Endothelial cell of umbilical vein (primary cell): ENCODE results near the gene ALDOC. TPM values are rescaled to one million over a fixed set of nuclear protein-coding genes. Genes with fewer than 3 reads are reported as not detected.

Experiments used
- BruUV-seq: library from RNA; stranded (reverse); fragments of 400-500 nt; replicated peaks from 2 replicates; lab custom pipeline; 2021; lab: Mats Ljungman, UMichigan
- CTCF ChIA-PET: fragments of 300-600, 350-600 bp; sonication (Branson Sonifier 250); formaldehyde crosslinking; loops from one replicate; lab custom pipeline; 2021; ENCODE audit warnings: antibody characterized with exemption, inconsistent platforms; lab: Charles Lee
- POLR2A ChIA-PET: fragments of 300-600, 350-600 bp; sonication (Branson Sonifier 250); formaldehyde crosslinking; loops from one replicate; lab custom pipeline; 2021; ENCODE audit warnings: antibody characterized with exemption, inconsistent platforms; lab: Charles Lee
- DNase-seq: peaks from one replicate; pipeline ENCODE4 v3.0.0-alpha.2; 2011; ENCODE audit warnings: low read depth, low spot score
- FAIRE-seq: peaks from 2 replicates; lab custom pipeline; 2011; peaks lifted over from hg19 to GRCh38; lab: Jason Lieb, UNC
- H2AFZ ChIP-seq: 2 replicates; pipeline ENCODE4 v1.6.0; 2012; ENCODE audit warnings: low read depth, low read length, control low read depth, inconsistent platforms
- H3K27ac ChIP-seq: 2 replicates; pipeline ENCODE4 v1.5.1; 2011; ENCODE audit warnings: low read depth, mild to moderate bottlenecking, control low read depth, low read length, moderate library complexity; ENCODE audit not compliant: insufficient read depth
- H3K27me3 ChIP-seq, 2 experiments: 2 replicates each; pipeline versions ENCODE4 v1.6.0 to v1.6.1; 2011; ENCODE audit warnings: low read length in 2 of 2, mixed read lengths in 1 of 2; ENCODE audit not compliant: control insufficient read depth in 2 of 2, insufficient read depth in 2 of 2
- H3K36me3 ChIP-seq, 2 experiments: 2 replicates in 1 of 2; 3 replicates in 1 of 2; pipeline ENCODE4 v1.5.1; 2011; ENCODE audit warnings: low read length in 2 of 2, mild to moderate bottlenecking in 1 of 2, moderate library complexity in 1 of 2; ENCODE audit not compliant: control insufficient read depth in 2 of 2, insufficient read depth in 2 of 2; ENCODE audit errors: extremely low read depth in 1 of 2
- H3K4me1 ChIP-seq: 3 replicates; pipeline ENCODE4 v1.5.1; 2011; ENCODE audit warnings: mild to moderate bottlenecking, low read length; ENCODE audit not compliant: control insufficient read depth, insufficient read depth; ENCODE audit errors: extremely low read depth
- H3K4me2 ChIP-seq: 2 replicates; pipeline ENCODE4 v1.6.1; 2011; ENCODE audit warnings: low read length, control low read depth, mixed read lengths; ENCODE audit not compliant: insufficient read depth
- H3K4me3 ChIP-seq, 3 experiments: fragments of 200-600 bp in 1 of 3; sonication (generic), shearing (Covaris generic) in 1 of 3; replicated peaks in 1 of 3; 2 replicates each; pipeline ENCODE4 v1.5.1; 2011 to 2016; ENCODE audit warnings: control low read depth in 3 of 3, low read length in 3 of 3, mild to moderate bottlenecking in 2 of 3, inconsistent platforms in 1 of 3, low read depth in 1 of 3, moderate library complexity in 1 of 3; ENCODE audit not compliant: insufficient read depth in 1 of 3
- H3K79me2 ChIP-seq: 2 replicates; pipeline ENCODE4 v1.6.0; 2012; ENCODE audit warnings: low read length, inconsistent platforms; ENCODE audit not compliant: control insufficient read depth, insufficient read depth
- H3K9ac ChIP-seq: replicated peaks from 2 replicates; pipeline ENCODE3; 2011; ENCODE audit warnings: low read length, control low read depth; ENCODE audit not compliant: insufficient read depth; ENCODE audit errors: extremely low read depth
- H3K9me1 ChIP-seq: replicated peaks from 3 replicates; pipeline ENCODE4 v1.6.0; 2011; ENCODE audit warnings: mild to moderate bottlenecking, low read length; ENCODE audit not compliant: control insufficient read depth, insufficient read depth; ENCODE audit errors: extremely low read depth
- H3K9me3 ChIP-seq: replicated peaks from 2 replicates; pipeline ENCODE4 v1.5.1; 2012; ENCODE audit warnings: low read length, inconsistent platforms; ENCODE audit not compliant: control insufficient read depth, insufficient read depth
- H4K20me1 ChIP-seq: replicated peaks from 2 replicates; pipeline ENCODE3; 2011; ENCODE audit warnings: mild to moderate bottlenecking, low read length; ENCODE audit not compliant: control insufficient read depth, insufficient read depth; ENCODE audit errors: extremely low read depth
- EZH2 ChIP-seq: IDR thresholded peaks from 2 replicates; pipeline ENCODE4 v1.6.1; 2012; ENCODE audit warnings: borderline replicate concordance, low read depth, mild to moderate bottlenecking, moderate library complexity, low read length, inconsistent platforms; ENCODE audit not compliant: severe bottlenecking
- FOS ChIP-seq: IDR thresholded peaks from 2 replicates; pipeline ENCODE4 v1.6.1; 2011; ENCODE audit warnings: mild to moderate bottlenecking, low read length, moderate library complexity, borderline replicate concordance; ENCODE audit not compliant: insufficient read depth
- GATA2 ChIP-seq: IDR thresholded peaks from 2 replicates; pipeline ENCODE4 v1.7.0; 2011; ENCODE audit warnings: low read depth, mild to moderate bottlenecking, moderate library complexity, mixed read lengths, low read length; ENCODE audit not compliant: insufficient read length, insufficient read depth
- JUN ChIP-seq: IDR thresholded peaks from 2 replicates; pipeline ENCODE4 v1.6.1; 2011; ENCODE audit warnings: borderline replicate concordance, low read depth; ENCODE audit not compliant: insufficient read length, insufficient read depth
- MAX ChIP-seq: IDR thresholded peaks from 2 replicates; pipeline ENCODE4 v1.6.1; 2011; ENCODE audit not compliant: insufficient read depth, insufficient read length
- MYC ChIP-seq: IDR thresholded peaks from one replicate; pipeline ENCODE4 v1.6.1; 2011; ENCODE audit warnings: mild to moderate bottlenecking, low read depth, low read length
- POLR2A ChIP-seq: IDR thresholded peaks from 2 replicates; pipeline ENCODE4 v1.6.1; 2012; ENCODE audit warnings: low read depth, mild to moderate bottlenecking, control low read depth, low read length
- POLR2AphosphoS5 ChIP-seq: IDR thresholded peaks from 2 replicates; pipeline ENCODE4 v1.6.1; 2012; ENCODE audit warnings: low read depth, mild to moderate bottlenecking, control low read depth, low read length, moderate library complexity; ENCODE audit not compliant: insufficient read depth
- dilution Hi-C: fragments of 300-500 bp; cut with MboI; formaldehyde crosslinking; loops from one replicate; pipeline ENCODE4 v1.15.0; 2019; ENCODE audit warnings: low sequenced_read_pairs; ENCODE audit not compliant: extremely low pct_ligation_motif_present
- intact Hi-C: fragments of 100-400 bp; cut with micrococcal nuclease; formaldehyde crosslinking; loops from one replicate; pipeline ENCODE4 v1.10.0; 2022
- polyA plus RNA-seq, 4 experiments: library from polyadenylated mRNA; depleted of rRNA in 3 of 4; stranded (reverse) in 3 of 4; unstranded in 1 of 4; fragments of >200 nt; gene quantifications; 2 replicates each; pipeline versions ENCODE4 v1.2.1 to v1.2.3, GENCODE V29; 2011 to 2012; ENCODE audit warnings: missing spikeins in 1 of 4
- total RNA-seq: library from RNA; stranded (reverse); gene quantifications from 2 replicates; pipeline ENCODE4 v1.2.3, GENCODE V29; 2021
- TF ChIP-seq, protein P1 (sequence below), 2 donors: IDR thresholded peaks; 1 replicate in 1 of 2; 2 replicates in 1 of 2; pipeline ENCODE4 v1.5.1; 2011; ENCODE audit warnings: low read length in 2 of 2, mild to moderate bottlenecking in 2 of 2, moderate library complexity in 2 of 2, control low read depth in 1 of 2, inconsistent platforms in 1 of 2, low read depth in 1 of 2; ENCODE audit not compliant: insufficient read depth in 1 of 2; ENCODE audit errors: extremely low read depth in 1 of 2

Gene ALDOC
- total and polyA plus RNA-seq, 2 donors (not counting 3 experiments of a cell fraction or from before 2014, with no cell fraction given) = 7.2 to 18.9 TPM

- H4K20me1 ChIP-seq = no peaks in the 10 kb centered on the region
- no TSS peak for BruUV-seq
- no peak for FAIRE-seq
- CTCF ChIA-PET = interaction anchor here (0.7 to 3.0 kb wide), 6 partner anchors 9 to 54 kb away, joined by 3 to 11 read pairs (median 4); no protein-coding TSS in a partner anchor
- no peak overlapping the region for H2AFZ ChIP-seq
- dilution Hi-C loops (no loop called here), intact Hi-C loops (loop anchor here (1.0 kb wide), 1 partner anchor 46 kb away; no protein-coding TSS in a partner anchor)
- no peaks in the 10 kb centered on the region for H3K9me3 ChIP-seq
- POLR2A ChIA-PET = no interaction called here
- DNase-seq = no peak
- peaks cover 0 to 2% of the 10 kb centered on the region in 2 experiments for H3K27me3 ChIP-seq
- H3K4me1 ChIP-seq = no peaks in the 10 kb centered on the region
- H3K4me3 ChIP-seq = no peak overlapping the region
- no peaks in the 10 kb centered on the region for H3K9me1 ChIP-seq
- H3K27ac ChIP-seq = no peak overlapping the region
- H3K9ac ChIP-seq = no peak overlapping the region
- TF ChIP-seq, protein P1, sequence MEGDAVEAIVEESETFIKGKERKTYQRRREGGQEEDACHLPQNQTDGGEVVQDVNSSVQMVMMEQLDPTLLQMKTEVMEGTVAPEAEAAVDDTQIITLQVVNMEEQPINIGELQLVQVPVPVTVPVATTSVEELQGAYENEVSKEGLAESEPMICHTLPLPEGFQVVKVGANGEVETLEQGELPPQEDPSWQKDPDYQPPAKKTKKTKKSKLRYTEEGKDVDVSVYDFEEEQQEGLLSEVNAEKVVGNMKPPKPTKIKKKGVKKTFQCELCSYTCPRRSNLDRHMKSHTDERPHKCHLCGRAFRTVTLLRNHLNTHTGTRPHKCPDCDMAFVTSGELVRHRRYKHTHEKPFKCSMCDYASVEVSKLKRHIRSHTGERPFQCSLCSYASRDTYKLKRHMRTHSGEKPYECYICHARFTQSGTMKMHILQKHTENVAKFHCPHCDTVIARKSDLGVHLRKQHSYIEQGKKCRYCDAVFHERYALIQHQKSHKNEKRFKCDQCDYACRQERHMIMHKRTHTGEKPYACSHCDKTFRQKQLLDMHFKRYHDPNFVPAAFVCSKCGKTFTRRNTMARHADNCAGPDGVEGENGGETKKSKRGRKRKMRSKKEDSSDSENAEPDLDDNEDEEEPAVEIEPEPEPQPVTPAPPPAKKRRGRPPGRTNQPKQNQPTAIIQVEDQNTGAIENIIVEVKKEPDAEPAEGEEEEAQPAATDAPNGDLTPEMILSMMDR (IDR thresholded peaks at IDR 0.05; ENCODE audit: extremely low read depth in 1 of 2, insufficient read depth in 1 of 2, low read depth in 1 of 2, low read length in 2 of 2) = no peak
- no peak for TF ChIP-seq FOS
- TF ChIP-seq MAX = no peak
- no peak for TF ChIP-seq POLR2AphosphoS5
- TF ChIP-seq MYC = no peak
- TF ChIP-seq EZH2 = no peak
- TF ChIP-seq POLR2A = no peak
- TF ChIP-seq JUN = no peak
- TF ChIP-seq GATA2 = no peak
- H3K4me2 ChIP-seq = no peak overlapping the region
- no peaks in the 10 kb centered on the region for H3K36me3 ChIP-seq
- no peaks in the 10 kb centered on the region for H3K79me2 ChIP-seq
These were observed 36.5 kb downstream of the ALDOC start for GRCh38 chr17:28540231-28540630.
